PFSK-1 (cell line): ENCODE results near the gene KDM2B.

Experiments used
- FOXP2 ChIP-seq: optimal IDR thresholded peaks from 2 replicates; pipeline ENCODE3; 2011; ENCODE audit warnings: borderline replicate concordance, control low read depth, inconsistent platforms; ENCODE audit not compliant: insufficient read depth; ENCODE audit errors: extremely low read length, extremely low read depth
- POLR2AphosphoS5 ChIP-seq: IDR thresholded peaks from 2 replicates; pipeline ENCODE4 v1.6.1; 2012; ENCODE audit warnings: low read depth, mild to moderate bottlenecking, control low read depth, low read length, moderate library complexity
- SIN3A ChIP-seq: IDR thresholded peaks from 2 replicates; pipeline ENCODE4 v1.6.1; 2012; ENCODE audit warnings: mild to moderate bottlenecking, low read length, moderate library complexity, borderline replicate concordance; ENCODE audit not compliant: insufficient read depth
- TAF1 ChIP-seq: IDR thresholded peaks from 2 replicates; pipeline ENCODE4 v1.6.1; 2012; ENCODE audit warnings: low read length, control low read depth, borderline replicate concordance; ENCODE audit not compliant: insufficient read depth
- TF ChIP-seq, protein P1 (sequence below), 2 experiments: IDR thresholded peaks; 2 replicates each; pipeline versions ENCODE4 v1.6.1 to v1.8.0; 2011 to 2012; ENCODE audit warnings: low read depth in 2 of 2, low read length in 2 of 2, control low read depth in 1 of 2, inconsistent platforms in 1 of 2, mild to moderate bottlenecking in 1 of 2, moderate library complexity in 1 of 2; ENCODE audit not compliant: insufficient read depth in 1 of 2

KDM2B gene

DNA sequence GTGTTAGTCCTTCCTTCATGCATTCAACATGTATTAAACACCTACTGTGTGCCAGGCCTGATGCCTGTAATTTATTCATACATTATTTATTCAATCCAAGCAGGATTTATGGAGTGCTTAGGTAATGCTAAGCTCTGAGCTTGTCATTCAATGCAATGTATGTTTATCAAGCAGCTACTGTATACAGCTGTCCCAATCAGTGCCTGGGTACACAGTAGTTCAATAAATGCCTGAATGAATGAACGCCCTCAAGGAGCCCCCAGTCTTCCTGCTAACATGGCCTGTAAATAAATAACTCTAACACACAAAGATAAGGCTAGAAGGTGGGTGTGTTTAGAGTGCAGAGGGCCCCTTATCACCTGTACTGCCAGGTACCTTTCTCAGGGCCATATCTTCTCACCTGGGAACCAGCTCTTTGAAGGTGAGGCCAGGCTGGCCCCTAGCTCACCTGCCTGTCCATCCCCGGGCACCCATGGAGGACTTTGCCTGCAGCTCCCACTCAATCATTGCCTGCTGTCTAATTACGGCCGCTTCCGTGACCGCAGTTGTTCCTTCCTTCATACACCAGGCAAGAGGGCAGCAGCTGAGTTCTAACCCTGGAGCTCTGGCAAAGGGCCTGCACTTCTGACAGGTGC lies 20.0 kb upstream of the KDM2B start:
- TF ChIP-seq POLR2AphosphoS5 (no peak), FOXP2 (no peak), SIN3A (no peak)
- TF ChIP-seq, protein P1, sequence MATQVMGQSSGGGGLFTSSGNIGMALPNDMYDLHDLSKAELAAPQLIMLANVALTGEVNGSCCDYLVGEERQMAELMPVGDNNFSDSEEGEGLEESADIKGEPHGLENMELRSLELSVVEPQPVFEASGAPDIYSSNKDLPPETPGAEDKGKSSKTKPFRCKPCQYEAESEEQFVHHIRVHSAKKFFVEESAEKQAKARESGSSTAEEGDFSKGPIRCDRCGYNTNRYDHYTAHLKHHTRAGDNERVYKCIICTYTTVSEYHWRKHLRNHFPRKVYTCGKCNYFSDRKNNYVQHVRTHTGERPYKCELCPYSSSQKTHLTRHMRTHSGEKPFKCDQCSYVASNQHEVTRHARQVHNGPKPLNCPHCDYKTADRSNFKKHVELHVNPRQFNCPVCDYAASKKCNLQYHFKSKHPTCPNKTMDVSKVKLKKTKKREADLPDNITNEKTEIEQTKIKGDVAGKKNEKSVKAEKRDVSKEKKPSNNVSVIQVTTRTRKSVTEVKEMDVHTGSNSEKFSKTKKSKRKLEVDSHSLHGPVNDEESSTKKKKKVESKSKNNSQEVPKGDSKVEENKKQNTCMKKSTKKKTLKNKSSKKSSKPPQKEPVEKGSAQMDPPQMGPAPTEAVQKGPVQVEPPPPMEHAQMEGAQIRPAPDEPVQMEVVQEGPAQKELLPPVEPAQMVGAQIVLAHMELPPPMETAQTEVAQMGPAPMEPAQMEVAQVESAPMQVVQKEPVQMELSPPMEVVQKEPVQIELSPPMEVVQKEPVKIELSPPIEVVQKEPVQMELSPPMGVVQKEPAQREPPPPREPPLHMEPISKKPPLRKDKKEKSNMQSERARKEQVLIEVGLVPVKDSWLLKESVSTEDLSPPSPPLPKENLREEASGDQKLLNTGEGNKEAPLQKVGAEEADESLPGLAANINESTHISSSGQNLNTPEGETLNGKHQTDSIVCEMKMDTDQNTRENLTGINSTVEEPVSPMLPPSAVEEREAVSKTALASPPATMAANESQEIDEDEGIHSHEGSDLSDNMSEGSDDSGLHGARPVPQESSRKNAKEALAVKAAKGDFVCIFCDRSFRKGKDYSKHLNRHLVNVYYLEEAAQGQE (IDR thresholded peaks at IDR 0.05; ENCODE audit: insufficient read depth in 1 of 2, low read depth in 2 of 2, low read length in 2 of 2), result no peak

DNA sequence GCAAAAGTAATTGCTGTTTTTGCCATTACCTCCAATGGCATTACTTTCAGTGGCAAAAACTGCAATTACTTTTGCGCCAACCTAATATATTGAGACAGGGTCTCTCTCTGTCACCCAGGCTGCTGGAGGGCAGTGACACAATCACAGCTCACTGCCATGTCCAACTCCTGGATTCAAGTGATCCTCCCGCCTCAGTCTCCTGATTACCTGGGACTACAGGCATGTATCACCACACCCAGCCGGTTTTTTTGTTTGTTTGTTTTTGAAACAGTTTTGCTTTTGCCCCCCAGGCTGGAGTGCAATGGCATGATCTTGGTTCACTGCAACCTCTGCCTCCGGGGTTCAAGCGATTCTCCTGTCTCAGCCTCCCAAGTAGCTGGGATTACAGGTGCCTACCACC lies 15.7 kb upstream of the KDM2B start:
- TF ChIP-seq POLR2AphosphoS5 (no peak), TAF1 (no peak)

DNA sequence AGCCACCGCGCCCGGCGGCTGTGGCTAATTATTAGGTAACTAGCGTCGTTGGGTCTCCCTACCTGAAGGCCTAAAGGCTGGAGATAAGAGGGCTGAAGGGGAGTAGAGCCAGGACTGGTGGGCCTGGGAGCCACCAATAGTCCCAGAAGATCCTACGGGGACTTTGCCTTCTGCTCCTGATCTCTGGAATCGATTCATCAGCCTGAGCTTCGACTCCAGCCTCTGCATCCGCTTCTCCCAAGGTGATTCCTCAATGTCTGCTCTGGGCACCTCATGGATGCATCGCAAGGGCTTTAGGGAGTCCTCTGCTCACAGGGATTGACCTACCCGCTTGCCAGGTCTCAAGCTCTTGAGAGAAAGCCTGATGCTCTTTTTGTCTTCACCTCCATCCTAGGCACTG lies 14.7 kb upstream of the KDM2B start:
- TF ChIP-seq TAF1 (no peak), FOXP2 (no peak), POLR2AphosphoS5 (no peak), SIN3A (no peak)
- TF ChIP-seq, protein P1 (IDR thresholded peaks at IDR 0.05; ENCODE audit: insufficient read depth in 1 of 2, low read depth in 2 of 2, low read length in 2 of 2), result no peak

DNA sequence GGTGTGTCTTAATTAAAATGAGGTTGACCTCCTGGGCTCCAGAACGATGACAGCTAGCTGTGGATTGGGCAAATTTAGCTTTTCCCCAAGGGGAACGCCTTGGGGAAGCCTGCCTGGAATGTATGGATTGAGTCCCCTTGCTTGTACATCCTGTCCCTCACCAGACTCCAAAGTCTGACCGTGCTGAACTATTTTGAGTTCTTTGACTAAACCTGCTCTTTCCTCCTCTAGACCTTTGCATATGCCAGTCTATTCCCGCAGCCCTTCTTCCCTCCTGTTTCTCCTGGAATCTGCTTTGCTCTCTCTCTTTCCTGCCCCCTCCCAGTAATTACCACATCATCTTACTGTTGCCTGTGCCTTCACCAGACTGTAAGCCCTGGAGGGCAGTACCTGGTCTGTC lies 11.5 kb upstream of the KDM2B start:
- TF ChIP-seq, protein P1 (IDR thresholded peaks at IDR 0.05; ENCODE audit: insufficient read depth in 1 of 2, low read depth in 2 of 2, low read length in 2 of 2), result no peak
- TF ChIP-seq TAF1, result no peak
- no peak for TF ChIP-seq FOXP2
- no peak for TF ChIP-seq SIN3A
- no peak for TF ChIP-seq POLR2AphosphoS5

DNA sequence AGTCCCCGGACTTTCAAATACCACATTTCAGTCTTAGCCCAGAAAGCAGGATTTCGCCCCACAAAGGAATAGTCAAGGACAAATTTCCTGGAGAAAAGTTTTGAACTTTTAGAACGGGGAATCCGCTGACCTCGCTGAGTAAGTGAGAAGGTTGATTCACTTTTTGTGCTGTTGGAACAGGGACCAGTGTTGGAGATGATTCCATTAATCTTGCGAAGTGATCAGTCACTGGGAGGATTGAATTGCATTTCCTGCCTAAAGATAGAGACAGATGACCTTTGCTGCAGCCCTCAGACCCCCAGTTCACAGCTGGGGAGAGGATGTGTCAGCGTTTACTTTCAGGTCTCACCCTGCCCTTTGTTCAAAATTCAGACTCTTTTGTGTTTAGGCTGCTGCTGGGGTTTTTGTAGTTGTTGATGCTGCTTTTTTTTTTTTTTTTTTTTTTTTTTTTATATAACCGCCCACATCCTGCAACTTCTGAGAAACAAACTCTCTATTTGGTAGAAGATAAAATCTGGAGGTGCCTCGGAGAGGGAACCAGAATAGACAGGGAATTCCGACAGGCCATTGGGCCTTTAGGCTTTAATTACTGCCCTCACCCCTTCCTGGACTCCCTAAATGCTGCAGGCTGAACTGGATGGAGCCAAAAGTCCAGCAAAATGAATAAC lies 9.8 kb upstream of the KDM2B start:
- TF ChIP-seq, protein P1 (IDR thresholded peaks at IDR 0.05; ENCODE audit: insufficient read depth in 1 of 2, low read depth in 2 of 2, low read length in 2 of 2), result 0 out of 4 replicates have a peak, but pooled peaks of 1 of the 2 experiments have one; percentile 49
- no peak for TF ChIP-seq TAF1
- peak; percentile 47 for TF ChIP-seq POLR2AphosphoS5
